ENCODE data around the gene SGPP2. TPM values are rescaled to one million over a fixed set of nuclear protein-coding genes. Genes with fewer than 3 reads are reported as not detected.

SGPP2 gene
- total RNA-seq, 1 experiment from 2014 or later: not detected

- ChIA-PET POLR2A (ENCODE audit: unreplicated experiment) (no interaction called here), CTCF (no interaction called here)
- Histone ChIP-seq H3K9ac (ENCODE audit: low read length) (no peak overlapping the region), H3K4me3 (ENCODE audit: low read length) (no peak overlapping the region), H3K4me1 (ENCODE audit: insufficient read depth, low read length) (no peaks in the 10 kb centered on the region), H3F3A (ENCODE audit: low read length, unreplicated experiment) (no peaks in the 10 kb centered on the region), H3K9me2 (replicated peaks; ENCODE audit: low read length) (no peaks in the 10 kb centered on the region), H4K20me1 (ENCODE audit: low read length) (no peaks in the 10 kb centered on the region), H3K79me2 (ENCODE audit: low read length) (no peaks in the 10 kb centered on the region), H3K27me3 (ENCODE audit: low read length) (peaks cover 16% of the 10 kb centered on the region), H2AFZ (ENCODE audit: low read length) (no peak overlapping the region), H3K9me3 (ENCODE audit: low read length) (no peaks in the 10 kb centered on the region), H3K27ac (ENCODE audit: low read length) (no peak overlapping the region), H3K4me2 (ENCODE audit: low read length) (no peak overlapping the region), H3K36me3 (ENCODE audit: low read depth, low read length) (no peaks in the 10 kb centered on the region)
- DNase-seq (no peak), ATAC-seq (no peak)
- TF ChIP-seq EZH2 (IDR thresholded peaks at IDR 0.05; ENCODE audit: low read length, unreplicated experiment) (no peak), CTCF (conservative IDR thresholded peaks at IDR 0.05; ENCODE audit: low read depth, low read length) (no peak), EZH2phosphoT487 (IDR thresholded peaks at IDR 0.05; ENCODE audit: borderline replicate concordance, low read length) (no peak)
- intact Hi-C loops (cut with micrococcal nuclease): no loop called here
- no TSS peak for BruUV-seq (replicated peaks)
Observed at GRCh38 chr2:222391743-222392285, 32.5 kb upstream of the SGPP2 start.

GRCh38 chr2:222393733-222394267, 30.5 kb upstream of the SGPP2 start:
- Histone ChIP-seq H3K4me1 (ENCODE audit: insufficient read depth, low read length) (no peaks in the 10 kb centered on the region), H3F3A (ENCODE audit: low read length, unreplicated experiment) (no peaks in the 10 kb centered on the region), H3K4me2 (ENCODE audit: low read length) (no peak overlapping the region), H3K79me2 (ENCODE audit: low read length) (no peaks in the 10 kb centered on the region), H3K9me3 (ENCODE audit: low read length) (no peaks in the 10 kb centered on the region), H3K9ac (ENCODE audit: low read length) (no peak overlapping the region), H3K27ac (ENCODE audit: low read length) (no peak overlapping the region), H3K27me3 (ENCODE audit: low read length) (peaks cover 16% of the 10 kb centered on the region), H3K9me2 (replicated peaks; ENCODE audit: low read length) (no peaks in the 10 kb centered on the region), H3K36me3 (ENCODE audit: low read depth, low read length) (no peaks in the 10 kb centered on the region), H3K4me3 (ENCODE audit: low read length) (no peak overlapping the region), H4K20me1 (ENCODE audit: low read length) (no peaks in the 10 kb centered on the region), H2AFZ (ENCODE audit: low read length) (no peak overlapping the region)
- ATAC-seq (no peak), DNase-seq (no peak)
- TF ChIP-seq EZH2 (IDR thresholded peaks at IDR 0.05; ENCODE audit: low read length, unreplicated experiment) (no peak), EZH2phosphoT487 (IDR thresholded peaks at IDR 0.05; ENCODE audit: borderline replicate concordance, low read length) (no peak), CTCF (conservative IDR thresholded peaks at IDR 0.05; ENCODE audit: low read depth, low read length) (no peak)
- intact Hi-C loops (cut with micrococcal nuclease): no loop called here
- no TSS peak for BruUV-seq (replicated peaks)
- POLR2A ChIA-PET (ENCODE audit: unreplicated experiment): no interaction called here
- CTCF ChIA-PET: no interaction called here

GRCh38 chr2:222398446-222398885, 25.9 kb upstream of the SGPP2 start:
- intact Hi-C loops (cut with micrococcal nuclease): no loop called here
- Histone ChIP-seq H3K4me1 (ENCODE audit: insufficient read depth, low read length) (no peaks in the 10 kb centered on the region), H3K4me2 (ENCODE audit: low read length) (no peak overlapping the region), H3K27me3 (ENCODE audit: low read length) (peaks cover 14% of the 10 kb centered on the region; the same call in 1 of the 2 replicates), H3K9me2 (replicated peaks; ENCODE audit: low read length) (no peaks in the 10 kb centered on the region), H3K36me3 (ENCODE audit: low read depth, low read length) (no peaks in the 10 kb centered on the region), H3K27ac (ENCODE audit: low read length) (no peak overlapping the region), H3K9ac (ENCODE audit: low read length) (no peak overlapping the region), H3K79me2 (ENCODE audit: low read length) (no peaks in the 10 kb centered on the region), H2AFZ (ENCODE audit: low read length) (no peak overlapping the region), H4K20me1 (ENCODE audit: low read length) (no peaks in the 10 kb centered on the region), H3K9me3 (ENCODE audit: low read length) (no peaks in the 10 kb centered on the region), H3F3A (ENCODE audit: low read length, unreplicated experiment) (no peaks in the 10 kb centered on the region), H3K4me3 (ENCODE audit: low read length) (no peak overlapping the region)
- ATAC-seq: no peak
- DNase-seq: no peak
- no TSS peak for BruUV-seq (replicated peaks)
- POLR2A ChIA-PET (ENCODE audit: unreplicated experiment): no interaction called here
- TF ChIP-seq EZH2 (IDR thresholded peaks at IDR 0.05; ENCODE audit: low read length, unreplicated experiment): no peak
- TF ChIP-seq EZH2phosphoT487 (IDR thresholded peaks at IDR 0.05; ENCODE audit: borderline replicate concordance, low read length): no peak
- no peak for TF ChIP-seq CTCF (conservative IDR thresholded peaks at IDR 0.05; ENCODE audit: low read depth, low read length)
- CTCF ChIA-PET: no interaction called here

Measured in PC-3 (cell line).